Activated naive CD4-positive, alpha-beta T cell treated with Interleukin-2 at 50 U/mL for 16 hours (primary cell): Measurements from ENCODE around the gene CPB1.
"Not testable (repeated sequence)": the region's sequence is repeated elsewhere in the genome, so short reads cannot be mapped to it uniquely, and the experiment has no call there.

Experiments
- DNase-seq: peaks from one replicate; pipeline ENCODE4 v3.0.0-alpha.2; 2020

The CPB1 gene

GRCh38 chr3:148827585-148827984, at the start of gene CPB1:
Gene CPB1, plus strand, starts transcription at chr3:148827811. Its CDS starts 13 bp downstream, at chr3:148827824.
- no peak for DNase-seq

DNA sequence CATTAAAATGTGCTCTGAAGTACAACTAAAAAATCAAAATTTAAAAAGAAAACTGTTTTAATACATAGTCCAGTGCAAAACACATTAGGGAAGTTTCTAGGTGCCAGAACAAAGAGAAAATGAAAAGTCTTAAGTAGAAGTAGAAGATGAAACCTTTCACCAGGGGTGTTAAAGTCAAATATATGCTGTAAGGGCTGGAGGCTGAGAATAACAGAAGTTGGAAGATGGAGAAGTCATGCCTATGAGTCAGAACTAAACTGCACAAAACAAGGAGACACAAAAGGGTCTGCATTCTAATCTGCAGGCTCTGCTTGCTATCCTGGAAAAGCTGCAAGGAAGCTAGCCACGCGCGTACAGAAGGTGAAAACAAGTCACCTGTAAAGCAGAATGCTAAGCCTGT, 48.7 kb upstream of the CPB1 start:
- no peak for DNase-seq

DNA sequence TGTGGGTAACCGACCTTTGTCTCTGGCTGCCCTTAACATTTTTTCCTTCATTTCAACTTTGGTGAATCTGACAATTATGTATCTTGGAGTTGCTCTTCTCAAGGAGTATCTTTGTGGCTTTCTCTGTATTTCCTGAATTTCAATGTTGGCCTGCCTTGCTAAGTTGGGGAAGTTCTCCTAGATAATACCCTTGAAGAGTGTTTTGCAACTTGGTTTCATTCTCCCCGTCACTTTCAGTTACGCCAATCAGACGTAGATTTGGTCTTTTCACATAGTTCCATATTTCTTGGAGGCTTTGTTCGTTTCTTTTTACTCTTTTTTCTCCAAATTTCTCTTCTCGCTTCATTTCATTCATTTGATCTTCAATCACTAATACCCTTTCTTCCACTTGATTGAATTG, 42.6 kb upstream of the CPB1 start:
- not testable (repeated sequence) for DNase-seq

DNA sequence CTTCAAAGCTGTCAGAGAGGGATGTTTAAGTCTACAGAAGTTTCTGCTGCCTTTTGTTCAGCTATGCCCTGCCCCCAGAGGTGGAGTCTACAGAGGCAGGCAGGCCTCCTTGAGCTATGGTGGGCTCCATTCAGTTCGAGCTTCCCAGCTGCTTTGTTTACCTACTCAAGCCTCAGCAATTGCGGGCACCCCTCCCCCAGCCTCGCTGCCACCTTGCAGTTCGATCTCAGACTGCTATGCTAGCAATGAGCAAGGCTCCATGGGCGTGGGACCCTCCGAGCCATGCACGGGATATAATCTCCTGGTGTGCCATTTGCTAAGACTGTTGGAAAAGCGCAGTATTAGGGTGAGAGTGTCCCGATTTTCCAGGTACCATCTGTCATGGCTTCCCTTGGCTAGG, 41.5 kb upstream of the CPB1 start:
- not testable (repeated sequence) for DNase-seq

GRCh38 chr3:148789146-148789545, 38.5 kb upstream of the CPB1 start:
- no peak for DNase-seq

GRCh38 chr3:148789906-148790305, 37.7 kb upstream of the CPB1 start:
- no peak for DNase-seq

DNA sequence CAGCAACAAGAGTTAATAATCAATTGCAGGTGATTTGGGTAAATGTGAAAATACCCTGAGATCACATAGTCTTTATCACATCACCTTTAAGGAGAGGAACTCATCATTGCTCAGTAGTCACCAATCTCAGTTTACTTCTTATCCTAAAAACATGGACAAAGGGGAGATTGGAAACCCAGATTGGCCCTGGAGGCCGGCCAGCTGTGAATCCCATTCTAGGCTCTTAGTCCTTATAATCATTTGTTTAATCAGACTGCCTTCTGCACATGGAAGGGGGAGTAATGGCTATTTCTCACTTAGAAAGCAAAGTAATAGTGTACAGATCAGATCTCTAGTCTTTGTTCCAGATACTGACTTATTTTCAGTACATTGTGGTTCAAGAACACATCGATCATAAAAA, 37.2 kb upstream of the CPB1 start:
- DNase-seq, result no peak

- DNase-seq, result no peak
These were observed 36.5 kb upstream of the CPB1 start for GRCh38 chr3:148790851-148791735.

GRCh38 chr3:148791920-148792319, 35.7 kb upstream of the CPB1 start:
- no peak for DNase-seq

DNA sequence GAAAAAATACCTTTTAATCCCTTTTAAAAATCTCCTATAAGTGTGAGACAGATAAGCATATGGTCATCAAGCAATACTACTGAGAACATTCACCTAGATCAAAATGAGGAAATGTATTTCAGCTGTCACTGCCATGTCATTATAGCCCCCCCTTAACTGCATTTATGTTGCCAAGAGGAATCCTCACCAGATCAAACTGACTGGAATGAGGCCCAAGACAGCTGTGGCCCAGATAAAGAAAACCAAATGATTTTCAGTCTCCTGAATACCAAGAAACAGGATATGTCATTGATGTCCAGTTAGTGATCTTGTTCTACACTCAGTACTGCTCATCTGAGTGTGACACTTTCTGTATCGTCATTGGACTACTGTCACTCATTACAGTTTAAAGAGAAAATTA, 35.1 kb upstream of the CPB1 start:
- no peak for DNase-seq

- DNase-seq, result no peak
These were observed 30.8 kb upstream of the CPB1 start for GRCh38 chr3:148796799-148797198.

DNA sequence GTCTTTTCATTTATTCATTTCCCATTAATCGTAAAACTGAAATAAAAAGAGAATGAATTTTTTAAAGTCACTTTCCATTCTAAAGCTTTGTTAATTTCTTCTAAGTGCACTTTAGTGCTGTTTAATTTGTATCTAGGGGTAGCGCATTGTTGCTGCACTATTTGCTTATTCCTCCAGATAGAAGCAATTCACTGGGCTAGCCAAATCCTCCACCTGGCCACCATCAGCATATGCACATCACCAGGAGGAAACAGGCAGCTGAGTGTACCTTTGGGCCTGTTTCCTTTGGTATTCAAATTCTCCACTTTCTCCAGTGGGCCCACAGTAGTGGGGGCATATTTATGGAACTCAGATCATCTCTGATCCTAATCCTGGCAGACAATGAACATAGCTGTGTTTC, 29.8 kb upstream of the CPB1 start:
- no peak for DNase-seq

DNA sequence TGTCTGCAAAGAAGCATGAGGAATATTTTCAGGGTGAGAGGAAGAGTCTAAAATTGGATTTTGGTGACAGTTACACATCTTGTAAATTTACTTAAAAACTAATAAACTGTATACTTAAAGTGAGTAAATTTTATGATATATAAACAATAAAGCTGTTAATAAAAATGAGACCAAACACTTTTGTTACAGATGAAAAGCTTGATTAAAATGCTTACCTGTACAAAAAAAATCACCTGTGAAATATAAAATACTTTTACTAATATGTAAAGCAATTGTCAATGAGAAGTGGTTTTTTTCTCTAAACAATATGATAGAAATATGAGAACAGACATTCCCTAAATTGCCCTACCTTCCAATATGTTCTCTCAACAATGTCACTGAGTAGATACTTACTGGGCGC, 27.2 kb upstream of the CPB1 start:
- no peak for DNase-seq

DNA sequence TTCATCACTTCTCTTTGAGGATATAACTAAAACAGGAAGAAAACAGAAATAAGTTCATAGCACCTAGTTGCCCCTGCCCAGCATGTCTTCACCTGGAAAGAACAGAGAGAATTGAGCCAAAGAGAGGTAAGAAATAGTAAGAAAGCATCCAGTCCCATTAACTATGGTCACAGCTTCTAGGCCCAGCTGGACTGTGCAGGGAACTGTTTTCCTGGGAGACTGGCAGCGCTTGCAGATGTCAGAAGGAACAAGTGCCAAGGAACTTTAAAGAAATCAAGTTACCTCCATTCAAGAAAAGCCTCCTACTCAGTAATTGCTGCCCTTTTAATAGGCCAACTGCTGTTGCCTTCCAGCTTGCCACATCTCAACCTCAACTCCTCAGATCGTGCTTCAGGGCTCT, 17.8 kb upstream of the CPB1 start:
- DNase-seq, result no peak

GRCh38 chr3:148815316-148816110, 12.1 kb upstream of the CPB1 start:
- DNase-seq, result no peak

DNA sequence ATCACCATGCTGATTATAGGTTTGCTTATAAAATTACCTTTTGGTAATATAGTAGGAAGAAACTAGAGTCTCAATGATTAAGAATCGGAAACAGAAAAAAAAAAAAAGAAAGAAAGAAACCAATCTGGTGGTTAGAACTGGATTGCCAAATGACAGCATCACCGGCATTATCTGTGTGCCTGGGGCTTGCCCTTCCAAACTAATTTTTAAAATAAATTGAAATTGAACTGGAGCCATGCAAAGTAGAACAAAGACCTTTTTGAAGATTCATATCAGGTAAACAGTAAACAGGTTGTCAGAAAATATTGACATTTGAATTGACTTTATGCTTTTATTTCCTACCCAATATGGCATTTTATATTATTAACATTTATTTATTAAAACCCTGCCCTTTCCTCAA, 11.2 kb upstream of the CPB1 start:
- no peak for DNase-seq

GRCh38 chr3:148816981-148817525, 10.6 kb upstream of the CPB1 start:
- DNase-seq, result no peak

DNA sequence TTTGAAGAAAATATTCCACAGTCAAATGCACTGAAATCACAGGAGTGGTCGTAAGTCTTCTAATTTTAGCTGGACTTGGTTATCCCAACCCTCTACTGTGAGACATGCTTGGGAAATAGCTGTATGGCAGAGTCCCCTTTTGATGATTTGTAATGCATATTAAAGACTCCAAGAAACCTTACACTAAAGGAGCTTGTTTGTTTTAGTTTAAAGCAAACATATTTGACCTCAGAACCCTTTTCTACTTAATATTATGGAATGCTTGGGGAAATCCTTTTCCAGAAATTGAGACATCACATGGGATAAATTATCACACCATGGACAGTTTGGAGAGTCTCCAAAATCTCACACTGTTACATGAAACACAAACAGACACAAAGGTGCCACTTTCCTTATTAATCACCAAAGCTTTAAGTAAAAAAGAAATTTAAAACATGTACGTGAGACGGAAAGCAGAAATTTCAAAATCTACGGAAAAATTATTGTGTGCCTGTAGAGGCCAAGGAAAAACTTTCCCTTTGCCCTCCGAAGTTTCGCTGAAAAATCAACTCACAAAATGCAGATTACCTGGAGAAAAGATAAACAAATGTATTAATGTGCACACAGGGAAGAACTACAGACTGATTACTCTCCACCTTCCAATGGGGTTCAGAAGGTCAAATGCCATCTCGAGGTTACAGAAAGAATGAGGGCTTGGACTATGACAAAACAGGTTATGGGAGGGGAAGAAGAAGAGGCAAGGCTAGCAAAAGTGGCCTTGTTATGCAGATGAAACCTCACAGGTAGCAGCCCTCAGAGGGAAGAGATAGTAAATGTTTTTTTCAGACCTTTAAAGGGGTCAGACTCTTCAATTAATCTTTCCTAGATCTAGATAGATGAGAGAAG, 7.0 kb upstream of the CPB1 start:
- no peak for DNase-seq

DNA sequence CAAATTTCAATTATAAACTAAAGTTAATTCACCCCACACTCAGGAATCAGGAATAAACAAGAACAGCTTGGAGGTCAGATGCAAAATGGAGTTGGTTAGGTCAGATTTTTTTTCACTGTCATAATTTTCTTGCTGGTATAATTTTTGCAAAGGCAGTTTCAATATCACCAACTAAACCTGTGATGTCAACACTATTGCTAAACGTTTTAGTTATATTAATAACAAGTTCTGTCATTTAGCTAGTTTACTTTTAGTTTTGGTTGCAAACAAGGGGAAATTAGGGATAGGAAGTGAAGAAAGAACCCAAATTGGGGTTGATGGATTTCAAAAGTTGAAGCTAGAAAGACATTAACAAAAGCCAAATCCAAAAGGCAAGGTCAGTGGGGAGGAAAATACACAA, 4.6 kb upstream of the CPB1 start:
- no peak for DNase-seq

DNA sequence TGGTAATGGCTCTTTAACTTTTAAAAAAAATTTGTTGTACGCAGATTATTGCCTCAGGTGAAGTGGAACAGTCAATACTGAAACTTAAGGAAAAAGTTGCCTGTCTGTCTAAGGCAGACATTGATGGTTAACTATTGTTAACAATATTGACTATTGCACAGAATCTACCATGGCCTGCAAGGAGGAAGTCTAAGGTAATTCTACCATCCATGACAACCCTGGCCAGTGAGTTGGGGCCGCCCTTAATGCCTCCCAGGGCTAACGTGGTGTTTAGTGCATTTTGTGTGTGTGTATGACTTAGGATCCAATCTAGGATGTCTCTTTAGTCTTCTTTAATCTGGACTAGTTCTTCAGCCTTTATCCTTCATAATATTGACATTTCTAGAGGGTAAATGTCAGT, 2.1 kb upstream of the CPB1 start:
- no peak for DNase-seq

- DNase-seq, result no peak
These were observed 602 bp downstream of the CPB1 start for GRCh38 chr3:148828136-148828690.

GRCh38 chr3:148829926-148830325, 2.3 kb downstream of the CPB1 start:
- DNase-seq, result no peak

DNA sequence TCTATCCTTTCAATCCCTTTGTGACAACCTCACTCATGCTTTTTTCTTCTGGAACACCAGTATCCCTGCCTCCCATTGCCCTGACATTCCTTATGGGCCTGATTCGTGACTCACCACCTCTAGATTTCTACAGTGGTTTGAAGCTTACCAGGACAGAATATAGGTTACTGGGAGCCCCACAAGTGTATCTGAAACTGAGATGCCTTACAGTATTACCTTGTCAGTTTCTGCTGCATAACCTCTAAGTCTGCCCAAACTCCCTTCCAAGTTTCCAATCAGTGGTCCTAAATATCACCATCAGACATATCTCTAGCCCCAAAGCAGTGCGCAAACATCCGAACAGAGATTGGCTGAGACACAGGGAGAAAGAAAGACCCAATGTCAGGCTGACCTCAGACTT, 5.6 kb downstream of the CPB1 start:
- no peak for DNase-seq
